GM13977 (cell line): ENCODE data around the gene PRSS27.

Experiments used
- DNase-seq: peaks from one replicate; pipeline ENCODE4 v3.0.0; 2012; ENCODE audit warnings: low spot score
- in situ Hi-C: fragments of 300-500 bp; cut with MboI; formaldehyde crosslinking; loops from one replicate; pipeline ENCODE4 v1.12.0; 2022; ENCODE audit warnings: low sequenced_read_pairs, low pct_unique_long_range_greater_than_20kb, mixed read lengths, inconsistent platforms; ENCODE audit not compliant: unreplicated experiment
- TF ChIP-seq, protein P1 (sequence below): IDR thresholded peaks from 2 replicates; pipeline ENCODE4 v1.5.1; 2012; ENCODE audit warnings: mild to moderate bottlenecking, control low read depth; ENCODE audit not compliant: insufficient read depth; ENCODE audit errors: extremely low read depth, missing control alignments

Gene PRSS27

DNA sequence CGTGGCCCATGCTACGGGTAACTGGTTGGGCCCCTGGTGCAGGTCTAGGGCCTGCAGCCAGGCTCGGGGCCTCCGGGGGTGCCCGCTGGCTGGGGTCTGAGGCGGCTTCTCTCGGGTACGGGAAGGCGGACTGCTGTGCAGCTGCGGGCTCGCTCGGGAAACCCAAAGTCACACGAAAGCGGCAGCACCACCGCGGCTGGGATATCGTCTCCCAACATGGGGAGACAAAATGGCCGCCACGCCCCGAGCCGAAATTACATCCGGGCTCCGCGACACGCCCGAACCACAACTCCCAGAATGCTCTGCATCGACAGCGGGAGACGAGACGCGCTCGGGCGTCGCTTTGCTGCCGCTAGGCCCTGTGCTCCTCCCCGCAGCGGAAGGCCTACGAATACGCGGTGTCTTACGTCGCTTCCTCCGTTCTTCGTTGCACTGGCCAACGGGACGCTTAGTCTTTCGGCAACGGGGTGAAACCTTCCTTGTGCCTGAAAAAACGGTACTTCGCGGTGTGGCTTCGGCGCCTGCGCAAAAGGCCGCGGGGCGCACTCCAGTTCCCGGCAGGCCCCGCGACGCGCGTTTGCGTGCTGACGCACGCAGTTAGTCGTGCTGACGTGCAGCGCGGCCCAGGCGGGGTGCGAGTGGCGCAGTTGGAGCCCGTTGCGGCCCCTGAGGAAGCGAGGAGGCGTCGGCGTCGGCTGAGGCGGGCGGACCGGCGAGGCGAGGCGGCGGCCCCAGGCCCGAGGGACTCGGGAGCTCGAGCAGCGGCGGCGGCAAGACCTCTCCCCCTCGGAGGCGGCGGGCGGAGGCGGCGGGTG, 32.2 kb upstream of the PRSS27 start, which contains the start of gene SRRM2:
Gene SRRM2 (plus strand): TSS at position 604 of the 815 bp plus-strand sequence. CDS start 3,727 bp downstream, outside the sequence.
- DNase-seq, result peak; percentile 97
- TF ChIP-seq, protein P1, sequence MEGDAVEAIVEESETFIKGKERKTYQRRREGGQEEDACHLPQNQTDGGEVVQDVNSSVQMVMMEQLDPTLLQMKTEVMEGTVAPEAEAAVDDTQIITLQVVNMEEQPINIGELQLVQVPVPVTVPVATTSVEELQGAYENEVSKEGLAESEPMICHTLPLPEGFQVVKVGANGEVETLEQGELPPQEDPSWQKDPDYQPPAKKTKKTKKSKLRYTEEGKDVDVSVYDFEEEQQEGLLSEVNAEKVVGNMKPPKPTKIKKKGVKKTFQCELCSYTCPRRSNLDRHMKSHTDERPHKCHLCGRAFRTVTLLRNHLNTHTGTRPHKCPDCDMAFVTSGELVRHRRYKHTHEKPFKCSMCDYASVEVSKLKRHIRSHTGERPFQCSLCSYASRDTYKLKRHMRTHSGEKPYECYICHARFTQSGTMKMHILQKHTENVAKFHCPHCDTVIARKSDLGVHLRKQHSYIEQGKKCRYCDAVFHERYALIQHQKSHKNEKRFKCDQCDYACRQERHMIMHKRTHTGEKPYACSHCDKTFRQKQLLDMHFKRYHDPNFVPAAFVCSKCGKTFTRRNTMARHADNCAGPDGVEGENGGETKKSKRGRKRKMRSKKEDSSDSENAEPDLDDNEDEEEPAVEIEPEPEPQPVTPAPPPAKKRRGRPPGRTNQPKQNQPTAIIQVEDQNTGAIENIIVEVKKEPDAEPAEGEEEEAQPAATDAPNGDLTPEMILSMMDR, result no peak
- in situ Hi-C loops, result no loop called here

DNA sequence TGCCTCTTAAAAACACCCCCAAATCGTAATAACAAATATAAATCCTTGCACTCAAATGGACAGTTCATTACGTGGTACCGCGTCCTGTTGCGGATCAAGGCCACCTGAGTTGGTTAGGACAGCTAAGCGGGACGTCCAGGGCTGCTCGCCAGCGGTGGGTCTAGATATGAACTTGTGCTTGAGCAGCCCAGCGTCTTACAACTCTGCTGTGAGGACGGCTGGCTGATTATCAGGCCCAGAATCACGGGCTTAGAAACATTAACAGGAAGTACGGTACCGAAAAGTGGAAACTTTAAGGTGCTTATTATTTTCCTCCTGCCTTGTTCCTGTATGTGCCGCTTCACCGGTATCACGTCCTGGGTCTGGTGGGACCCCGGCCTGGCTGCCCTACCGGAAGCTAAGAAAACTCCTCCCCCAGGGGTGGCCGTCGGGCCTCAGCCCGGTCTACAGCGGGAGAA, 31.6 kb upstream of the PRSS27 start:
- in situ Hi-C loops, result no loop called here
- TF ChIP-seq, protein P1, result no peak
- DNase-seq, result no peak

DNA sequence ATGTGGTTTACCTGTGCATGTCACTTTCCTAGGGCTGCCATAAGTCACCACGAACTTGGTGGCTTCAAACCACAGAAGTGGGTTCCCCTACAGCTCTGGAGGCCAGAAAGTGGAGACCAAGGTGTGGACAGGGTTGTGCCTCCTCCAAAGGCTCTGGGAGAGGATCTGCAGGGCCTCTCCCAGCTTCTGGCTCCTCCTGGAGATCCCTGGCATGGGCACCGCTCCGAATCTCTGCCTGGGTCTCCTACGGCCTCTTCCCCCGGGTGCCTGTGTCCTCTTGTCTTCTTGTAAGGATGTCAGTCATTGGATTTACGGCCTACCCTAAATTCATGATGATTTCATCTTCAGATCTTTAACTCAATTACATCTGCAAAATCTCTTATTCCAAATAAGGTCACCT, 29.9 kb upstream of the PRSS27 start:
- no peak for DNase-seq
- TF ChIP-seq, protein P1, result no peak
- in situ Hi-C loops, result no loop called here

- TF ChIP-seq, protein P1, result no peak
- no peak for DNase-seq
- in situ Hi-C loops, result no loop called here
Measured at GRCh38 chr16:2749476-2749875, 29.5 kb upstream of the PRSS27 start.

DNA sequence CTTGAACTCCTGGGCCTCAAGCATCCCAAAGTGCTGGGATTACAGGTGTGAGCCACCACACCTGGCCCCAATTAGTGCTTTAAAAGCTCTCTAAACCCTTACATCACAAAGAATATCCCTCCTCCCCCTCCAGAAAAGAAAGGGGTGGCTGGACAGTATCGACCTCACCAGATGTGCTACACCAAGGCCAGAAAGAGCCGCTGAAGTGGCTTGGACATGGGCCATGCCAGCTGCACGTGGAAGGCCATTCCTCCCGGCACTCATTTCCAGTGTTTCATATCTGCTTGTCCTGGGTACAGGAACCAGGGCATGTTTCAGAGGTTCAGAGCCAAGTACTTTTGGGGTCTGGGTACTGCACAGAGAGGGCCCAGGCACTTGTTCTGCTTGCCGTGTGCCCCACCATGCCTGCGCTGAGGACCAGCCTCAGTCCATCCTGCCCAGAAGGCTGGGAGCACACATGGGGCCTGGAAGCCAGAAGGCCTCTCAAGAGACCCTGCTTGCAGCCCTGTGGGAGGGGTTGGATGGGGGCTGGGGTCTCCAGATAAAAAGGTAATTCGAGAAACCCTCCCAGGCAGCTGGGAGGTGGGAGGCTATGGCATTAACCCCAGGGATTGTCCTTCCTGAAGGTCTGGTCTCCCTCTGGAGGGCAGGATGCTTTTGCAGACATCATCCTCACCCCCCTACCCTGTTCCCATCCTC, 28.9 kb upstream of the PRSS27 start:
- TF ChIP-seq, protein P1, result no peak
- no peak for DNase-seq
- in situ Hi-C loops, result no loop called here

- no peak for DNase-seq
- TF ChIP-seq, protein P1, result no peak
- in situ Hi-C loops, result no loop called here
Measured at GRCh38 chr16:2745961-2746360, 25.9 kb upstream of the PRSS27 start.
